GM18505 (cell line): Measurements from ENCODE around the gene P3H1.

ENCODE experiments used
- ATAC-seq: cut with Tn5 transposase; IDR thresholded peaks from one replicate; pipeline ENCODE4 v1.9.1; 2021; ENCODE audit not compliant: unreplicated experiment
- POLR2A ChIP-seq: IDR thresholded peaks from 4 replicates; pipeline ENCODE4 v1.6.1; 2011; ENCODE audit warnings: borderline replicate concordance; ENCODE audit not compliant: insufficient read depth, insufficient read length; ENCODE audit errors: extremely low read depth

The P3H1 gene

DNA sequence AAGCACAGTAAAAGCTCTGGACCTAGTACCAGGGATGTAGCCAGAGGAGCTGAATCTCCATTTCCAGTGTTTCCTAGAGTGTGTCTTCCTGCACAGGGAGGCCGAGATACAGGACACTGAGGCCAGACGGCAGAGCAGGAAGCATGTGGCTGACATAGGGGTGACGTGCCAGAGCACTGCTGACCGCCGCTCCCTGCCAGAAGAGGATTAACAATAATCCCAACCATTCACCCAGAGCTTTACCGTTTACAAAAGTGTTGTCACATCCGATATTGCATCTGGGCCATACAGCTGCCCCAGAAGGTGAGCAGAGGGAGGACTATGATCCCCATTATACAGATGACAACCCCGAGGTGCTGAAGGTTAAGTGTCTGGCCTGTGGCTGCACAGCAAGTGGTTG lies 21.0 kb downstream of the P3H1 start:
- no peak for TF ChIP-seq POLR2A
- no peak for ATAC-seq

DNA sequence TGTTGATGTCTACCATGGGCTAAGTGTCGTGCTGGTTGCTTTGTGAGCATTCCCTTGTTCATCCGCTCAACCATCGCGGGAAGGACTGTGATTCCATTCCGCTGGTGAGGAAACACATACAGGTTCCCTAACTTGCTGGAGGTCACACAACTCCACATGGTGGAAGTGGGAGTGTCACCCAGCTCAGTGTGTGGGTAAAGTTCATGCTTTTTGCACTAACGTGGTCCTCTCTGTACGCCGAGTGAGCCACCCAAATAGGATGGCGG lies 22.7 kb downstream of the P3H1 start:
- TF ChIP-seq POLR2A, result no peak

GRCh38 chr1:42743317-42744147 lies 23.3 kb downstream of the P3H1 start:
- no peak for TF ChIP-seq POLR2A
- ATAC-seq, result no peak

More for the DNA sequence above, 22.7 kb downstream of the P3H1 start:
- ATAC-seq, result no peak

DNA sequence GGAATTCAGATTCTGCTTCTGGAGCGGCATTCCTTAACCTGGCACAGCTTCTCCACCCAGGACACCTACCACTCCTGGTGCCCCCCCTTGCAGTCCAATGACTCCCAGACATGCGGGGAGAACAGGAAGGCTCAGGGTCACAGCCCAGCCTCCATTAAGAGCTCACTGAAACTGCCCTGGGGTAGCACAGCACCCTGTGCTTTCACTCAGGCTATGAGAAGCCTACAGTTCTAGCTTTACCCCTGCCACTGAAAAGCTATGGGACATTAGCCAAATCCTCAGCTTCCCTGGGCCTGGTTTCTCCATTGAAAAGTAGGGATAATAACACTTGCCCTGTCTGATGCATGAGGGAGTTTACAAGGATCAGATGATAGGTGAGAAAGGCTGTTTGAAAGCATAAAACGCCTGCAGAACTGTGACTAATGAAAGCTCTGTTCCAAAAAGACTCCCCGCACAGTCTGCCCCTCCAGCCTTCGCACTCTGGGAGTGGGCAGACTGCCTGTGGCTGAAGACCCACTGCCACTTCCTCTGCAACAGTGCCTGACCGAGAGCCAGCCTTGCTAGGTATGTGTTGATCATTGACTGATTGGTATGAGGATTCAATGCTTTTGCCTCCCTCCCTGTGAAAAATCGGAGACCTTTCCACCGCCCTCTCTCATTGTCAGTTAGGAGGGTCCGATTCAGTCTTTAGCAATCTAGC lies 24.1 kb downstream of the P3H1 start:
- ATAC-seq, result no peak
- no peak for TF ChIP-seq POLR2A

DNA sequence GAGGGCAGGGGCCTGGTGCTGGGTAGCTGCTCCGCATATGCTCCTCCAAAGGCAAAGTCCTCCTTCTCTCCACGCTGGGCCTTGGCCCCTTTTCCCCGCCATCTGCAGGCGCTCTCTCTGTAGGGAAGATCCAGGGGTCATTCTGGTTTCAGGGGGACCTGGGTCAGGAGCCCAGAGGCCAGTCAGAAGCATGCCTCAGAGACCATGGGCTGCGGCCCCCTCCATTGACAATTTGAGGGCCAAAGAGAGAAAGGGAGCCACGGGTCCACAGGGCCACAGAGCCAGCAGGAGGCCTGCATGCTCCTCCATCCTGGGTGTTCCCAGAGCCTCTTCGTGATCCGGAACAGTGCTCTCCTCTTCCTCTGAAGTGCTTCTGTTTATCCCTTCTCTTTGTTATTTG lies 24.7 kb downstream of the P3H1 start:
- no peak for ATAC-seq
- TF ChIP-seq POLR2A, result no peak

GRCh38 chr1:42741706-42742105 lies 25.1 kb downstream of the P3H1 start:
- ATAC-seq, result no peak
- no peak for TF ChIP-seq POLR2A

- ATAC-seq, result no peak
- TF ChIP-seq POLR2A, result no peak
Observed at GRCh38 chr1:42740851-42741580, 25.8 kb downstream of the P3H1 start.

DNA sequence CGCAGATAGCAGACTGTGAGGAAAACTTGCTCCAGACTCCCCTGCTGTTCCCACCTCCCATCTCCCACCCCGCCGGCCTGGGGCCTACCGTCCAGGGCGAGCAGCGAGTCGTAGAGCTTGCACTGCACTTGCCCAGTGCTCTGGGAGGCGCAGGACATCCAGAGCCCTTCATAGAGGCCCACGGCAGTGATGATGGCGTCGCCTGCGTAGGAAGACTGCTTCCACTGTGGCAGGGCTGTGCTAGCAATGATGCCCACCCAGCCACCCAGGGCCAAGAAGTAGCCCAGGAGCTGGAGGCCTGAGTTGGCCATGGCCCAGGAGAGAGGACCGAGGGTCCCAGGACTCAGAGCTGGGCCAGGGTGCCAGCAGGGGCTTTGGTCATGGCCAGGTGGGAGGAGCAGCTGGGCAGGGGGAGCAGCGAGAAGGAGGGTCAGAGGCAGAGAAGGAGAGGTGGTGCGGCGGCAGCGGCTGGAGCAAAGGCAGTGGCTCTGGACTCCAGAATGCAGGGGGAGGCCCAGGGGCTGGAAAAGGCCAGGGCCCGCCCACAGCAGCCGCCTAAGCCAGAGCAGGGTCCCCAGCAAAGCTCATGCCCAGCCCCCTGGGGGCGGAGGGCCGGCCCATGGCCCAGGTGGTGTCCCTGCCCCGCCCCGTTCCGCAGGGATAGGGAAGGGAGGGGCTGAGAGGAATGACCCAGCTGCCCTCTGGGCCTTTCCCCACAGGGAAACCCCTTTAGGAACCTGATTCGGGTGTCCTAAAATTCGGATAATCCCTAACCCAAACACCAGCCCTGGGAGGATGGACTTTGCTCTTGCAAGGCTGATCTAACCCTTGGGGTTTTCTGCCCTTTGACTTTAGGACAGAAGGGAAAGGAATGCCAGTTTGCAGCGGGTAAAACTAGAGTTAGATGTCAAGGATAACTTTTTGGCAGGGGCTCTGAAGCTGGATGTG lies 26.8 kb downstream of the P3H1 start, which contains the start of gene CLDN19:
CLDN19 (minus strand) TSS at position 484 of the 948 bp plus-strand sequence; CDS start at position 311, 173 bp downstream.
- no peak for ATAC-seq
- no peak for TF ChIP-seq POLR2A

DNA sequence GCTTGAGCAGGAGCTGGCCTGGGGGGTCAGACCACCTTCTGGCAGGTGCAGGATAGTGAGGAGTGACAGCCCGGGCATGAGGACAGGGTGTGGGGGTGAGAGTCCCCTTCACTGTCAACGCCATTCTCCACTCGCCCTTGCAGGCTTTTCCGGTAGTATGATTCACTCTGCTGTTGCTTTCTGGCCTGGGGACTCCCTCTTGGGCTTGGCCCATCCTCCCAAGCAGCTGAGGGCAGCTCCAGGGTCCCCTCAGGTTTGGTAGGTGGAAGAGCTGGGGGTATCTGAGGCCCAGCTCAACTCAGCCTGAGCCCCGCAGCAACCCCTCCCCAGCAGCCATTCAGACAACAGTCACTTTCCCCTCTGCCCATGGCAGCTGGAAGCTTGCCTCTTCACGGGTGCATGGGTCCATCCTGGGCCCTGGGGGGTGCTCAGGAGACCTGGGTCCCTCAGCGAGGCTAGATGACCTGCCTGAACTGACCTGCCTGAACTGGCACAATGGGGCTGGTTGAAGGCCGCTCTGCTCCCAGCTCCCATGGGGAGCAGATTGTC lies 28.1 kb downstream of the P3H1 start:
- no peak for ATAC-seq
- TF ChIP-seq POLR2A, result no peak

GRCh38 chr1:42737986-42738677 lies 28.7 kb downstream of the P3H1 start:
- no peak for ATAC-seq
- TF ChIP-seq POLR2A, result no peak

DNA sequence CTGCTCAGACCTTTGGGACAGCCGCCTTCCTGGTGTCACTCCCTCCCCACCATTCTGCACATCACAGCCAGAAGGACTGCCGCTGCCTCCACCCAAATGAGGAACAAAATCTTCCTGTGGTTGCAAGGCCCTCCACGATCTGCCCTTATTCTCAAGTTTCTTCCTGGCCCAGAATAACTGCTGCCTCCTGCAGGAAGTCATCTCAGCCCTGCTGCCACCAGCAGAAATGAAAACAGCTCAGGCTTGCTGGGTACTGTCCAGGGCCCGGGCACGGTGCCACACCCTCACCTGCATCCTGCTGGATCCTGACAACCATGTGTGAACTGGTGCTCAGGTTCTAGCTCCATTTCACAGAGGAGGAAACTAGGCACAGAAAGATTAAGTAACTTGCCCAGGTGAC lies 29.6 kb downstream of the P3H1 start:
- no peak for ATAC-seq
- TF ChIP-seq POLR2A, result no peak
